K562 (cell line): ENCODE results near the gene AMBRA1. TPM values are rescaled to one million over a fixed set of nuclear protein-coding genes. Genes with fewer than 3 reads are reported as not detected.

Experiments used
- ATAC-seq: fragments of 200-7000 bp; cut with Tn5 transposase; 3 replicates; pipeline ENCODE4 v1.9.1; 2020; ENCODE audit warnings: moderate library complexity
- BruUV-seq: library from RNA; stranded (reverse); fragments of 400-500 nt; replicated peaks from 2 replicates; lab custom pipeline; 2021; lab: Mats Ljungman, UMichigan
- CTCF ChIA-PET: fragments of 300-600 bp; formaldehyde crosslinking; extraction: SDS; loops from one replicate; lab custom pipeline; 2021; ENCODE audit warnings: low intra/inter-chr PET ratio; lab: Yijun Ruan, JAX
- POLR2A ChIA-PET: fragments of 300-600, 350-650 bp; sonication (Branson Sonifier 250); formaldehyde crosslinking; extraction: SDS; loops from one replicate; lab custom pipeline; 2021; ENCODE audit warnings: antibody characterized with exemption, inconsistent platforms; lab: Yijun Ruan, JAX
- DNase-seq, 4 experiments: peaks; one replicate each; pipeline versions ENCODE4 v3.0.0 to v3.0.0-alpha.2; 2011 to 2018; ENCODE audit warnings: low spot score in 3 of 4, mixed read lengths in 3 of 4; ENCODE audit errors: extremely low read depth in 1 of 4
- FAIRE-seq: peaks from 2 replicates; lab custom pipeline; 2011; peaks lifted over from hg19 to GRCh38; lab: Jason Lieb, UNC
- H2AFZ ChIP-seq: 2 replicates; pipeline ENCODE4 v1.6.0; 2011; ENCODE audit warnings: low read depth, low read length, control low read depth, inconsistent platforms
- H3K27ac ChIP-seq: fragments of 200-600 bp; 3 replicates; pipeline ENCODE4 v1.8.0; 2011; ENCODE audit warnings: low read depth, mild to moderate bottlenecking, control low read depth, inconsistent platforms, low read length, moderate library complexity, mixed read lengths; ENCODE audit errors: extremely low read depth
- H3K27me3 ChIP-seq, 2 experiments: fragments of 300-600 bp in 1 of 2; 2 replicates in 1 of 2; 3 replicates in 1 of 2; pipeline versions ENCODE4 v1.6.0 to v1.8.0; 2011; ENCODE audit warnings: inconsistent platforms in 2 of 2, low read length in 2 of 2, mild to moderate bottlenecking in 1 of 2, mixed read lengths in 1 of 2, moderate library complexity in 1 of 2; ENCODE audit not compliant: control insufficient read depth in 2 of 2, insufficient read depth in 2 of 2
- H3K36me3 ChIP-seq: fragments of 300-600 bp; 3 replicates; pipeline ENCODE4 v1.8.0; 2011; ENCODE audit warnings: mild to moderate bottlenecking, low read length, inconsistent platforms; ENCODE audit not compliant: control insufficient read depth, insufficient read depth
- H3K4me1 ChIP-seq, 2 experiments: fragments of 200-600 bp in 1 of 2; replicated peaks in 1 of 2; 2 replicates in 1 of 2; 3 replicates in 1 of 2; pipeline versions ENCODE4 v1.5.1 to v1.8.0; 2011; ENCODE audit warnings: inconsistent platforms in 2 of 2, low read length in 2 of 2, mild to moderate bottlenecking in 1 of 2, mixed read lengths in 1 of 2, moderate library complexity in 1 of 2; ENCODE audit not compliant: control insufficient read depth in 2 of 2, insufficient read depth in 2 of 2
- H3K4me2 ChIP-seq: 2 replicates; pipeline ENCODE4 v1.6.1; 2011; ENCODE audit warnings: low read length, control low read depth, inconsistent platforms, mixed read lengths; ENCODE audit not compliant: insufficient read depth
- H3K4me3 ChIP-seq: fragments of 200-600 bp; sonication (generic), shearing (Covaris generic); 2 replicates; pipeline ENCODE4 v1.5.1; 2016; ENCODE audit warnings: control low read depth, inconsistent platforms
- H3K79me2 ChIP-seq: fragments of 200-600 bp; 3 replicates; pipeline ENCODE4 v1.8.0; 2011; ENCODE audit warnings: low read length, inconsistent platforms; ENCODE audit not compliant: control insufficient read depth, insufficient read depth
- H3K9ac ChIP-seq, 2 experiments: 2 replicates each; pipeline versions ENCODE4 v1.6.0 to v1.6.1; 2011; ENCODE audit warnings: low read depth in 2 of 2, low read length in 2 of 2, control low read depth in 1 of 2, inconsistent platforms in 1 of 2, mild to moderate bottlenecking in 1 of 2, mixed read lengths in 1 of 2; ENCODE audit not compliant: insufficient read depth in 1 of 2
- H3K9me1 ChIP-seq: one replicate; pipeline ENCODE4 v1.6.0; 2011; ENCODE audit warnings: inconsistent platforms, mild to moderate bottlenecking, low read length, moderate library complexity; ENCODE audit not compliant: control insufficient read depth, insufficient read depth
- H3K9me3 ChIP-seq: replicated peaks from 2 replicates; pipeline ENCODE4 v1.5.1; 2011; ENCODE audit warnings: low read depth, low read length, inconsistent platforms; ENCODE audit not compliant: control insufficient read depth, insufficient read depth
- H4K20me1 ChIP-seq: replicated peaks from 2 replicates; pipeline ENCODE4 v1.6.1; 2011; ENCODE audit warnings: low read length, inconsistent platforms, mixed read lengths; ENCODE audit not compliant: control insufficient read depth, insufficient read depth
- ADNP ChIP-seq: fragments of 200-800 bp; sonication (Bioruptor generic); IDR thresholded peaks from 2 replicates; pipeline ENCODE4 v1.6.1; 2016; ENCODE audit warnings: missing genetic modification characterization, missing compliant biosample characterization
- ARID2 ChIP-seq: fragments of 450-650 bp; IDR thresholded peaks from 2 replicates; pipeline ENCODE4 v1.6.1; 2017; ENCODE audit warnings: antibody characterized with exemption, mild to moderate bottlenecking
- ARID3B ChIP-seq: fragments of 250-450 bp; sonication (Bioruptor Pico); IDR thresholded peaks from 2 replicates; pipeline ENCODE4 v1.4.0; 2020; ENCODE audit warnings: borderline replicate concordance
- EHMT2 ChIP-seq: fragments of 450-650 bp; IDR thresholded peaks from 2 replicates; pipeline ENCODE4 v1.6.1; 2018; ENCODE audit warnings: antibody characterized with exemption
- HDAC2 ChIP-seq: fragments of 450-650 bp; IDR thresholded peaks from 2 replicates; pipeline ENCODE4 v1.6.1; 2016; ENCODE audit warnings: mild to moderate bottlenecking
- HSF4 ChIP-seq: fragments of 250-450 bp; sonication (Bioruptor Pico); IDR thresholded peaks from 2 replicates; pipeline ENCODE4 v2.1.2; 2022; ENCODE audit warnings: mild to moderate bottlenecking, moderate library complexity, borderline replicate concordance
- KLF1 ChIP-seq: fragments of 450-650 bp; IDR thresholded peaks from 2 replicates; pipeline ENCODE4 v1.6.1; 2016; ENCODE audit warnings: missing genetic modification characterization, missing compliant biosample characterization
- MBD1 ChIP-seq: fragments of 250-450 bp; sonication (Bioruptor Pico); IDR thresholded peaks from 2 replicates; pipeline ENCODE4 v1.8.0; 2022; ENCODE audit warnings: inconsistent platforms
- NRF1 ChIP-seq, 2 experiments: fragments of 450-650 bp; IDR thresholded peaks in 1 of 2; conservative IDR thresholded peaks in 1 of 2; 2 replicates each; pipeline ENCODE4 v1.6.1; 2014; ENCODE audit warnings: mild to moderate bottlenecking in 2 of 2
- RB1 ChIP-seq: fragments of 450-650 bp; IDR thresholded peaks from 2 replicates; pipeline ENCODE4 v1.6.1; 2017; ENCODE audit warnings: low read depth, mild to moderate bottlenecking
- SIRT6 ChIP-seq: IDR thresholded peaks from one replicate; pipeline ENCODE4 v1.6.1; 2012; ENCODE audit warnings: low read depth, mild to moderate bottlenecking, control low read depth, inconsistent platforms, low read length, moderate library complexity
- SMARCA5 ChIP-seq: fragments of 450-650 bp; IDR thresholded peaks from 2 replicates; pipeline ENCODE4 v1.6.1; 2016
- STAT5A ChIP-seq: IDR thresholded peaks from 2 replicates; pipeline ENCODE4 v1.6.1; 2012; ENCODE audit warnings: low read length, inconsistent platforms, borderline replicate concordance
- WGBS: fragments of 100-300 bp; shearing (Covaris generic); methylation state at CpG from one replicate; pipeline ENCODE4 v1.1.6; 2016; ENCODE audit warnings: low coverage, mixed read lengths; ENCODE audit not compliant: insufficient coverage; ENCODE audit errors: missing lambda C conversion rate; 5-methylcytosine and 5-hydroxymethylcytosine counted together
- in situ Hi-C: fragments of 300-500 bp; cut with MboI; formaldehyde crosslinking; loops from 4 replicates; pipeline ENCODE4 v1.15.0; 2018; ENCODE audit warnings: inconsistent platforms, mixed read lengths
- intact Hi-C: fragments of 100-400 bp; cut with micrococcal nuclease; formaldehyde crosslinking; loops from 2 replicates; pipeline ENCODE4 v1.14.2; 2022
- polyA plus RNA-seq, 8 experiments: library from polyadenylated mRNA; depleted of rRNA in 4 of 8; stranded (reverse) in 5 of 8; unstranded in 3 of 8; fragments of >200 nt; fragmentation: Nextera tagmentation in 2 of 8; fragmentation: Illumina TruSeq in 1 of 8; extraction: Ambion mirVana in 2 of 8; extraction: Trizol in 1 of 8; gene quantifications; 2 replicates each; pipeline versions ENCODE4 v1.2.1 to v1.2.3, GENCODE V29; 2011 to 2014; ENCODE audit warnings: inconsistent platforms in 1 of 8, missing spikeins in 1 of 8
- total RNA-seq, 7 experiments: library from RNA; depleted of rRNA in 6 of 7; stranded (reverse); fragments of >200 nt in 6 of 7; fragmentation: Illumina TruSeq in 2 of 7; extraction: Trizol in 2 of 7; gene quantifications; 2 replicates each; pipeline versions ENCODE4 v1.2.1 to v1.2.3, GENCODE V29; 2011 to 2021; ENCODE audit warnings: low replicate concordance in 1 of 7
- TF ChIP-seq, protein P1 (sequence below): fragments of 250-450 bp; sonication (Bioruptor Pico); IDR thresholded peaks from 2 replicates; pipeline ENCODE4 v1.5.0; 2021

Gene AMBRA1
- total and polyA plus RNA-seq, 9 of the 15 experiments (the other 6 are each of a cell fraction or from before 2014, with no cell fraction given), result 0.15 to 24.5 (median 13.0) TPM

GRCh38 chr11:46612326-46612725 lies 18.5 kb upstream of the AMBRA1 start:
- Histone ChIP-seq H3K4me1 (peaks cover 25 to 27% of the 10 kb centered on the region in 2 experiments; a peak in 4 of 5 replicates), H3K9ac (no peak overlapping the region), H3K4me3 (no peak overlapping the region), H3K9me1 (no peaks in the 10 kb centered on the region), H4K20me1 (no peaks in the 10 kb centered on the region), H3K27me3 (no peaks in the 10 kb centered on the region), H3K9me3 (no peaks in the 10 kb centered on the region), H3K36me3 (no peaks in the 10 kb centered on the region), H3K27ac (peak overlapping the region; percentile 21; the same call in 1 of the 3 replicates), H3K79me2 (peaks cover 26% of the 10 kb centered on the region; the same call in 2 of the 3 replicates), H2AFZ (no peak overlapping the region), H3K4me2 (peak overlapping the region; percentile 59)
- CTCF ChIA-PET, result no interaction called here
- POLR2A ChIA-PET, result interaction anchor here (0.5 to 3.7 kb wide), 7 partner anchors 9 to 129 kb away, joined by 3 to 21 read pairs (median 4); partner anchors contain the start of gene AMBRA1
- no peak for FAIRE-seq
- BruUV-seq, result no TSS peak
- peak; percentile 8; the same call in 1 of the 3 replicates for ATAC-seq
- no peak for DNase-seq
- TF ChIP-seq MBD1 (CRISPR knock-in tag) (no peak), RB1 (no peak), KLF1 (tag) (0 out of 2 replicates have a peak, but pooled peaks have one; percentile 9), ADNP (no peak), SIRT6 (no peak), EHMT2 (no peak), ARID3B (CRISPR knock-in tag) (no peak), NRF1 (conservative IDR thresholded peaks at IDR 0.05 in 1 of 2, IDR thresholded peaks at IDR 0.05 in 1 of 2) (peak in 1 of 2 experiments; percentile 47), STAT5A (no peak), ARID2 (no peak), SMARCA5 (no peak), HSF4 (CRISPR knock-in tag) (no peak), HDAC2 (no peak)
- TF ChIP-seq, protein P1, sequence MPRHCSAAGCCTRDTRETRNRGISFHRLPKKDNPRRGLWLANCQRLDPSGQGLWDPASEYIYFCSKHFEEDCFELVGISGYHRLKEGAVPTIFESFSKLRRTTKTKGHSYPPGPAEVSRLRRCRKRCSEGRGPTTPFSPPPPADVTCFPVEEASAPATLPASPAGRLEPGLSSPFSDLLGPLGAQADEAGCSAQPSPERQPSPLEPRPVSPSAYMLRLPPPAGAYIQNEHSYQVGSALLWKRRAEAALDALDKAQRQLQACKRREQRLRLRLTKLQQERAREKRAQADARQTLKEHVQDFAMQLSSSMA (CRISPR knock-in tag), result no peak
- WGBS, result 23% methylated on average over 2 of the region's 2 CpGs
- in situ Hi-C loops, result no loop called here
- intact Hi-C loops, result no loop called here
